ENCODE data around the gene RNF225. TPM values are rescaled to one million over a fixed set of nuclear protein-coding genes. Genes with fewer than 3 reads are reported as not detected.

RNF225 gene
- total and polyA plus RNA-seq, 2 of the 13 experiments (the other 11 are each of a cell fraction or from before 2014, with no cell fraction given), result not detected

- TF ChIP-seq PRPF4 (IDR thresholded peaks at IDR 0.05; ENCODE audit: low read depth, low read length, poor library complexity, severe bottlenecking) (no peak), TGIF2 (CRISPR knock-in tag; IDR thresholded peaks at IDR 0.05) (peak; percentile 55; the same call in 1 of the 2 replicates), SIN3A (IDR thresholded peaks at IDR 0.05; ENCODE audit: borderline replicate concordance, low read depth, low read length) (peak; percentile 67; the same call in 1 of the 2 replicates), ZNF770 (CRISPR knock-in tag; IDR thresholded peaks at IDR 0.05) (0 out of 2 replicates have a peak, but pooled peaks have one; percentile 45), KMT2A (CRISPR knock-in tag; IDR thresholded peaks at IDR 0.05) (peak; percentile 88), SKI (IDR thresholded peaks at IDR 0.05; ENCODE audit: partially characterized antibody) (peak; percentile 51), SMARCC2 (IDR thresholded peaks at IDR 0.05) (no peak), ZC3H4 (CRISPR knock-in tag; IDR thresholded peaks at IDR 0.05; ENCODE audit: borderline replicate concordance) (peak; percentile 70; the same call in 1 of the 2 replicates), ATF1 (CRISPR knock-in tag; IDR thresholded peaks at IDR 0.05) (peak; percentile 28), JUND (CRISPR knock-in tag; IDR thresholded peaks at IDR 0.05) (no peak), STAT5B (CRISPR knock-in tag; IDR thresholded peaks at IDR 0.05) (peak; percentile 48; the same call in 1 of the 2 replicates), HNRNPK (IDR thresholded peaks at IDR 0.05; ENCODE audit: low read depth, low read length, poor library complexity, severe bottlenecking) (peak; percentile 75), SMC3 (IDR thresholded peaks at IDR 0.05; ENCODE audit: low read length) (peak; percentile 5; the same call in 1 of the 2 replicates), NR2F2 (IDR thresholded peaks at IDR 0.05; ENCODE audit: borderline replicate concordance, low read depth) (no peak), GMEB1 (CRISPR knock-in tag; IDR thresholded peaks at IDR 0.05; ENCODE audit: borderline replicate concordance) (peak; percentile 96), ZNF20 (CRISPR knock-in tag; IDR thresholded peaks at IDR 0.05) (no peak), ZNF670 (CRISPR knock-in tag; IDR thresholded peaks at IDR 0.05; ENCODE audit: borderline replicate concordance) (peak; percentile 99; the same call in 1 of the 2 replicates), ZNF761 (CRISPR knock-in tag; conservative IDR thresholded peaks at IDR 0.05) (peak; percentile 81; the same call in 1 of the 2 replicates), ZNF280B (CRISPR knock-in tag; IDR thresholded peaks at IDR 0.05; ENCODE audit: borderline replicate concordance) (peak; percentile 59; the same call in 1 of the 2 replicates), ZNF10 (CRISPR knock-in tag; IDR thresholded peaks at IDR 0.05; ENCODE audit: borderline replicate concordance, low read depth) (no peak), ZNF589 (CRISPR knock-in tag; conservative IDR thresholded peaks at IDR 0.05) (peak; percentile 82; the same call in 1 of the 2 replicates), ZNF777 (CRISPR knock-in tag; IDR thresholded peaks at IDR 0.05) (peak; percentile 76), ZNF720 (CRISPR knock-in tag; IDR thresholded peaks at IDR 0.05) (no peak), TMF1 (CRISPR knock-in tag; IDR thresholded peaks at IDR 0.05; ENCODE audit: low read depth) (peak; percentile 90), MXD1 (CRISPR knock-in tag; IDR thresholded peaks at IDR 0.05) (peak; percentile 86)
Measured at GRCh38 chr19:58380662-58381459, 14.6 kb upstream of the RNF225 start, which contains the start of gene ZNF837 (continued).
